SK-N-SH treated with all-trans-retinoic acid at 6 μM for 48 hours (cell line): ENCODE measurements around the gene PCA3.
A peak's percentile ranks its signal among the peaks of the same experiment; 100 is the strongest.

Source experiments
- ATAC-seq: fragments of 200-7000 bp; cut with Tn5 transposase; 3 replicates; pipeline ENCODE4 v1.9.1; 2020; ENCODE audit warnings: mild to moderate bottlenecking, moderate library complexity
- ARNTL ChIP-seq: fragments of 450-650 bp; formaldehyde crosslinking; IDR thresholded peaks from 2 replicates; pipeline ENCODE4 v1.5.0; 2020; ENCODE audit warnings: low read depth, mild to moderate bottlenecking, moderate library complexity, borderline replicate concordance
- BACH2 ChIP-seq: fragments of 250-450 bp; sonication (Bioruptor Pico); IDR thresholded peaks from 2 replicates; pipeline ENCODE4 v1.9.0; 2021; ENCODE audit warnings: mild to moderate bottlenecking, borderline replicate concordance
- CREB5 ChIP-seq: fragments of 250-450 bp; sonication (Bioruptor Pico); IDR thresholded peaks from 2 replicates; pipeline ENCODE4 v1.5.1; 2020; ENCODE audit warnings: low read depth, mild to moderate bottlenecking, moderate library complexity
- ESRRG ChIP-seq: fragments of 250-450 bp; sonication (Bioruptor Pico); IDR thresholded peaks from 2 replicates; pipeline ENCODE4 v1.6.1; 2021; ENCODE audit warnings: mild to moderate bottlenecking
- GLIS3 ChIP-seq: fragments of 250-450 bp; sonication (Bioruptor Pico); IDR thresholded peaks from 2 replicates; pipeline ENCODE4 v1.5.0; 2020; ENCODE audit warnings: mild to moderate bottlenecking, moderate library complexity
- ISL1 ChIP-seq: fragments of 250-450 bp; sonication (Bioruptor Pico); IDR thresholded peaks from 2 replicates; pipeline ENCODE4 v2.1.2; 2022; ENCODE audit warnings: mild to moderate bottlenecking, moderate library complexity
- OSR1 ChIP-seq: fragments of 250-450 bp; sonication (Bioruptor Pico); IDR thresholded peaks from 2 replicates; pipeline ENCODE4 v1.8.0; 2022; ENCODE audit warnings: moderate library complexity, mild to moderate bottlenecking, inconsistent platforms
- PATZ1 ChIP-seq: fragments of 250-450 bp; sonication (Bioruptor Pico); IDR thresholded peaks from 2 replicates; pipeline ENCODE4 v1.8.0; 2020; ENCODE audit warnings: mild to moderate bottlenecking, moderate library complexity, borderline replicate concordance
- POU6F1 ChIP-seq: fragments of 250-450 bp; sonication (Bioruptor Pico); IDR thresholded peaks from 2 replicates; pipeline ENCODE4 v1.8.0; 2021; ENCODE audit warnings: low read depth, mild to moderate bottlenecking, moderate library complexity, borderline replicate concordance
- PPARA ChIP-seq: fragments of 250-450 bp; sonication (Bioruptor Pico); IDR thresholded peaks from 2 replicates; pipeline ENCODE4 v1.5.0; 2020; ENCODE audit warnings: mild to moderate bottlenecking, borderline replicate concordance
- RARB ChIP-seq: fragments of 250-450 bp; sonication (Bioruptor Pico); IDR thresholded peaks from 2 replicates; pipeline ENCODE4 v1.8.0; 2021; ENCODE audit warnings: mild to moderate bottlenecking, moderate library complexity
- SNAI2 ChIP-seq: fragments of 250-450 bp; sonication (Bioruptor Pico); IDR thresholded peaks from 2 replicates; pipeline ENCODE4 v1.5.0; 2020; ENCODE audit warnings: mild to moderate bottlenecking, moderate library complexity
- ZC3H10 ChIP-seq: fragments of 250-450 bp; sonication (Bioruptor Pico); IDR thresholded peaks from 2 replicates; pipeline ENCODE4 v1.5.1; 2021; ENCODE audit warnings: mild to moderate bottlenecking, moderate library complexity
- ZFP30 ChIP-seq: fragments of 450-650 bp; formaldehyde crosslinking; IDR thresholded peaks from 2 replicates; pipeline ENCODE4 v1.5.0; 2022; ENCODE audit warnings: mild to moderate bottlenecking, moderate library complexity
- ZNF565 ChIP-seq: fragments of 450-650 bp; formaldehyde crosslinking; conservative IDR thresholded peaks from 2 replicates; pipeline ENCODE4 v1.5.0; 2020; ENCODE audit warnings: low read depth, mild to moderate bottlenecking, moderate library complexity
- ZNF70 ChIP-seq: fragments of 450-650 bp; formaldehyde crosslinking; IDR thresholded peaks from 2 replicates; pipeline ENCODE4 v1.5.0; 2020; ENCODE audit warnings: mild to moderate bottlenecking, moderate library complexity
- ZNF8 ChIP-seq: fragments of 450-650 bp; formaldehyde crosslinking; IDR thresholded peaks from 2 replicates; pipeline ENCODE4 v1.5.0; 2020; ENCODE audit warnings: mild to moderate bottlenecking, moderate library complexity
- TF ChIP-seq, protein P1 (sequence below): fragments of 250-450 bp; sonication (Bioruptor Pico); IDR thresholded peaks from 2 replicates; pipeline ENCODE4 v1.5.1; 2021; ENCODE audit warnings: mild to moderate bottlenecking, moderate library complexity

Gene PCA3

DNA sequence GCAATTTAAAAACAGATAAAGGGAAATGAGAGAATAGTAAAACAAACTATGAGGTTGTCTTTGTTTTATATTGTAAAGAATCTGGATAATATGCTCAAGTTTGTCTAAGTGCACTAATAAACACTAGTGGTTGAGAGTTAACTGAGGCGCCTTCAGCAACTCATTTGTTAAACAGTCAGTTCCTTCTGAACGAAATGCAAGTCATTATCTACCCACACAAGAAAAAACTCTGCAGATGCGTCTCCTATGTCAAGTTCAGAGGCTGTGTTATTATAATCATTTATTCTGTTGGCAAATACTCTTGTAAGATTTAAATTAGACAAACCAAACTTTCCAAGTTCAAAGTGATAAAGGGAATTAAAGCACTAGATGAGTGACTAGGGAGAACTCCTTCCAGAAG, 20.3 kb upstream of the PCA3 start (continued):
- TF ChIP-seq CREB5 (CRISPR knock-in tag) (no peak), ZFP30 (CRISPR knock-in tag) (no peak), BACH2 (no peak)

DNA sequence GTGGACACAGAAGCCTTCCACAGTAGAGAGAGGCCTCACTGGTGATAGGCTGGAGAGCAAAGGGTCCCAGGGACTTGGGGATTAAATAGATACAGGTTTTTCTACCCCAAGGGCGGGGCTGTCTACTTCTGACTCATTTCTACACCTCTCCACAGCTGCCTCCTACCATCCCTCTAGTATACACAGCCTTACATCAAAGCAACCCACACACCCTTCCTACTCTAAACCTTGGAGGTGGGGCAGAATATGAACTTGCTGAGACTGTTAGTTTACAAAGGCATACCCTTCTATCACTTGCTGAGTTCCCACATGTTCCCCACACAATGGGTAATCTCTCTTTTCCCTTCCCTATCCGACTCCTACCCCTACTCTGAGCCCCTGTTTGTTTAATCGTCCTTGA, 19.9 kb upstream of the PCA3 start:
- no peak for TF ChIP-seq BACH2
- no peak for TF ChIP-seq OSR1 (CRISPR knock-in tag)
- no peak for TF ChIP-seq POU6F1 (CRISPR knock-in tag)
- TF ChIP-seq CREB5 (CRISPR knock-in tag) = no peak
- TF ChIP-seq ZFP30 (CRISPR knock-in tag) = no peak
- no peak for TF ChIP-seq ZNF565 (CRISPR knock-in tag)
- TF ChIP-seq ZC3H10 = no peak
- no peak for TF ChIP-seq ISL1
- no peak for TF ChIP-seq GLIS3
- TF ChIP-seq PATZ1 (CRISPR knock-in tag) = no peak
- no peak for TF ChIP-seq ARNTL (CRISPR knock-in tag)
- no peak for TF ChIP-seq ZNF70 (CRISPR knock-in tag)
- TF ChIP-seq, protein P1, sequence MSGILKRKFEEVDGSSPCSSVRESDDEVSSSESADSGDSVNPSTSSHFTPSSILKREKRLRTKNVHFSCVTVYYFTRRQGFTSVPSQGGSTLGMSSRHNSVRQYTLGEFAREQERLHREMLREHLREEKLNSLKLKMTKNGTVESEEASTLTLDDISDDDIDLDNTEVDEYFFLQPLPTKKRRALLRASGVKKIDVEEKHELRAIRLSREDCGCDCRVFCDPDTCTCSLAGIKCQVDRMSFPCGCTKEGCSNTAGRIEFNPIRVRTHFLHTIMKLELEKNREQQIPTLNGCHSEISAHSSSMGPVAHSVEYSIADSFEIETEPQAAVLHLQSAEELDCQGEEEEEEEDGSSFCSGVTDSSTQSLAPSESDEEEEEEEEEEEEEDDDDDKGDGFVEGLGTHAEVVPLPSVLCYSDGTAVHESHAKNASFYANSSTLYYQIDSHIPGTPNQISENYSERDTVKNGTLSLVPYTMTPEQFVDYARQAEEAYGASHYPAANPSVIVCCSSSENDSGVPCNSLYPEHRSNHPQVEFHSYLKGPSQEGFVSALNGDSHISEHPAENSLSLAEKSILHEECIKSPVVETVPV = no peak
- TF ChIP-seq SNAI2 (CRISPR knock-in tag) = no peak
- no peak for ATAC-seq

GRCh38 chr9:76751001-76751400, 13.2 kb upstream of the PCA3 start:
- ATAC-seq = no peak
- TF ChIP-seq ZNF8 = no peak
- no peak for TF ChIP-seq PPARA (CRISPR knock-in tag)
- TF ChIP-seq OSR1 (CRISPR knock-in tag) = no peak
- TF ChIP-seq ZNF70 (CRISPR knock-in tag) = no peak
- TF ChIP-seq ESRRG (CRISPR knock-in tag) = no peak
- no peak for TF ChIP-seq PATZ1 (CRISPR knock-in tag)
- no peak for TF ChIP-seq RARB

DNA sequence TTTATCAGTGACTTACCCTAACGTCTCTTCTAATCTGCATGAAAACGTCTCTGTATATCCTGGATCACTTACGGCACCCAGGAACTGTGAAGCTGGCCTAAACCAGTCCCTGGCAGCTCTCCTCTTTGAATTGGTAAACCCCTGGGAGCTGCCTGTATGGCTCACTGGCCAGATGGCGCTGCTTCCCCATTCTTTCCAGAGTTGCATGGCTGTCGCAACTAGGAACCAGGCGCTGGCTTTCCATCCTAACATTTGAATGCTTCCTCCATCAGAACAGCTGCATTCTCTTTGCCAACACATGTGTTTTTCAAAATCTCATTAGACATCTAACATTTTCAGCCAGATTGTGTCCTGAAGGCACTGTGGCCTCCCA, 8.0 kb upstream of the PCA3 start:
- no peak for TF ChIP-seq GLIS3
- no peak for TF ChIP-seq PATZ1 (CRISPR knock-in tag)
- TF ChIP-seq ARNTL (CRISPR knock-in tag) = no peak
- no peak for TF ChIP-seq RARB
- TF ChIP-seq, protein P1 = no peak
- TF ChIP-seq ZNF565 (CRISPR knock-in tag) = no peak

More for the DNA sequence above, 8.0 kb upstream of the PCA3 start:
- ATAC-seq = peak; percentile 93
